Vagina (tissue), 2 donors: ENCODE measurements around the gene PRSS57. TPM values are rescaled to one million over a fixed set of nuclear protein-coding genes. Genes with fewer than 3 reads are reported as not detected.
"Not testable (repeated sequence)": the region's sequence is repeated elsewhere in the genome, so short reads cannot be mapped to it uniquely, and the experiment has no call there.

Experiments
- DNase-seq, 2 donors: peaks; one replicate each; pipeline ENCODE4 v3.0.0-alpha.2; 2017; ENCODE audit errors: extremely low spot score in 2 of 2
- H3K27ac ChIP-seq: fragments of 200-600 bp; sonication (generic); one replicate; pipeline ENCODE4 v1.5.1; 2019
- H3K27me3 ChIP-seq: fragments of 200-600 bp; sonication (generic); one replicate; pipeline ENCODE4 v1.5.1; 2019
- H3K36me3 ChIP-seq, 2 donors: fragments of 200-600 bp; sonication (generic); one replicate each; pipeline ENCODE4 v1.5.1; 2017 to 2019
- H3K4me1 ChIP-seq: fragments of 200-600 bp; sonication (generic); one replicate; pipeline ENCODE4 v1.5.1; 2019
- H3K4me3 ChIP-seq, 2 donors: fragments of 200-600 bp; sonication (generic); 1 replicate in 1 of 2; 2 replicates in 1 of 2; pipeline ENCODE4 v1.5.1; 2016 to 2019
- H3K9me3 ChIP-seq: fragments of 200-600 bp; sonication (generic); one replicate; pipeline ENCODE4 v1.5.1; 2019
- POLR2A ChIP-seq, 2 donors: fragments of 450-650 bp; IDR thresholded peaks; one replicate each; pipeline ENCODE4 v1.6.1; 2017; ENCODE audit warnings: antibody characterized with exemption in 2 of 2, mild to moderate bottlenecking in 2 of 2, moderate library complexity in 2 of 2
- POLR2AphosphoS5 ChIP-seq, 2 donors: sonication (generic); formaldehyde crosslinking; IDR thresholded peaks; one replicate each; pipeline ENCODE4 v1.9.0; 2017; ENCODE audit warnings: antibody characterized with exemption in 2 of 2, mild to moderate bottlenecking in 2 of 2, low read depth in 1 of 2; ENCODE audit not compliant: insufficient read depth in 1 of 2
- intact Hi-C: fragments of 100-400 bp; cut with DNase I; formaldehyde crosslinking; loops from one replicate; pipeline ENCODE4 v1.15.1; 2023
- total RNA-seq: library from RNA; depleted of rRNA; stranded (reverse); fragments of >200 nt; gene quantifications from one replicate; pipeline ENCODE4 v1.2.3, GENCODE V29; 2016
- TF ChIP-seq, protein P1 (sequence below), 3 experiments: fragments of 450-650 bp in 2 of 3; fragments of 200-600 bp in 1 of 3; sonication (generic) in 1 of 3; IDR thresholded peaks; one replicate each; pipeline ENCODE4 v1.5.1; 2017 to 2019; ENCODE audit warnings: antibody characterized with exemption in 3 of 3, mild to moderate bottlenecking in 2 of 3, moderate library complexity in 2 of 3

PRSS57 gene
- total RNA-seq, 1 donor from 2014 or later: not detected

DNA sequence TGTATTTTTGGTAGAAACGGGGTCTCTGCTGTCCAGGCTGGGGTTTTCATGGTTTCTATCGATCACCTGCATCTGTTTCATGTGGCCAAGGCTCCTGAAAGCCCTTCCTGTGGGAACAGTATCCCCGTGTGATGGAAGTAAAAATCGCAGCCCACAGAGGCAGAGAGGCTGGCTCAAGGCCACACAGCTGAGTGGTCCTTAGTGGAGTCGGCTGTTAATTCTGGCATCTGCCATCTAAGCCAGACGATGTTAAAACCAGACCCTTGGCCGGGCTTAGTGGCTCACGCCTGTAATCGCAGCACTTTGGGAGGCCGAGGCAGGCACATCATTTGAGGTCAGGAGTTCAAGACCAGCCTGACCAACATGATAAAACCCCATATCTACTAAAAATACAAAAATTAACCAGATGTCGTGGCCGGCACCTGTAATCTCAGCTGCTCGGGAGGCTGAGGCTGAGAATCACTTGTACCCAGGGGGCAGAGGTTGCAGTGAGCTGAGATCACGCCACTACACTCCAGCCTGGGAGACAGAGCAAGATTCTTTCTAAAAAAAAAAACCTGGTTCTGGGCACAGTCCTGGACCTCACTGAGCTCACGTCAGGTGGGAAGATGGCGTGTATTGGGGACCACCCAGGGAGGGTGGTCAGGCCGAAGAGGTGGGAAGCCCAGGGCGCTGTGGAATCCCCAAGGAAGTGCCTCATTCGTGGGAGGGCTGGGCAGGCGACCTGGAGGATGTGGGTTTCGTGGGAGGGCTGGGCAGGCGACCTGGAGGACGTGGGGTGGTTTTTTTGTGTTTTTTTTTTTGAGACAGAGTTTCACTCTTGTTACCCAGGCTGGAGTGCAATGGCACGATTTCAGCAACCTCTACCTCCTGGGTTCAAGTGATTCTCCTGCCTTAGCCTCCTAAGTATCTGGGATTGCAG is 37.2 kb upstream of the PRSS57 start:
- no peak for DNase-seq
- no peaks in the 10 kb centered on the region for H3K36me3 ChIP-seq
- intact Hi-C loops: loop anchor here (5.0 kb wide), 1 partner anchor 65 kb away; no protein-coding TSS in a partner anchor

DNA sequence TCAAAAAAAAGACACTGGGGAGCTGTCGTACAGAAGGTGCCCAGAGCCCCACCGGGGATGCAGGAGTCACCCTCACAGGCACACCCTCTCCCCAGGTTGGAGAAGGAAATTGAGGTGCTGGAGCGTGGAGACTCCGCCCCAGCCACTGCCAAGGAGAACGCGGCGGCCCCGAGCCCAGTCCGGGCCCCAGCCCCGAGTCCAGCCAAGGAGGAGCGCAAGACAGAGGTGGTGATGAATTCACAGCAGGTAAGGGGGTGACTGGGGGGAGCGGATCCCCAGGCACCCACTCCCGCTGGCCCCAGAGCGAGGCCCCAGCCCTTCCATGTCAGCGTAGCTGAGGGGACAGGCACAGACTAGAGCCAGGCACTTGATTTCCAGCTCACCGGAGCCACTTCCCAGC is 35.7 kb upstream of the PRSS57 start:
- Histone ChIP-seq H3K27ac (no peak overlapping the region), H3K36me3 (no peaks in the 10 kb centered on the region), H3K9me3 (no peaks in the 10 kb centered on the region), H3K4me1 (no peaks in the 10 kb centered on the region), H3K27me3 (no peaks in the 10 kb centered on the region), H3K4me3 (no peak overlapping the region)
- intact Hi-C loops: loop anchor here (5.0 kb wide), 1 partner anchor 64 kb away; no protein-coding TSS in a partner anchor
- DNase-seq: no peak
- TF ChIP-seq POLR2A (IDR thresholded peaks at IDR 0.05): no peak
- TF ChIP-seq, protein P1, sequence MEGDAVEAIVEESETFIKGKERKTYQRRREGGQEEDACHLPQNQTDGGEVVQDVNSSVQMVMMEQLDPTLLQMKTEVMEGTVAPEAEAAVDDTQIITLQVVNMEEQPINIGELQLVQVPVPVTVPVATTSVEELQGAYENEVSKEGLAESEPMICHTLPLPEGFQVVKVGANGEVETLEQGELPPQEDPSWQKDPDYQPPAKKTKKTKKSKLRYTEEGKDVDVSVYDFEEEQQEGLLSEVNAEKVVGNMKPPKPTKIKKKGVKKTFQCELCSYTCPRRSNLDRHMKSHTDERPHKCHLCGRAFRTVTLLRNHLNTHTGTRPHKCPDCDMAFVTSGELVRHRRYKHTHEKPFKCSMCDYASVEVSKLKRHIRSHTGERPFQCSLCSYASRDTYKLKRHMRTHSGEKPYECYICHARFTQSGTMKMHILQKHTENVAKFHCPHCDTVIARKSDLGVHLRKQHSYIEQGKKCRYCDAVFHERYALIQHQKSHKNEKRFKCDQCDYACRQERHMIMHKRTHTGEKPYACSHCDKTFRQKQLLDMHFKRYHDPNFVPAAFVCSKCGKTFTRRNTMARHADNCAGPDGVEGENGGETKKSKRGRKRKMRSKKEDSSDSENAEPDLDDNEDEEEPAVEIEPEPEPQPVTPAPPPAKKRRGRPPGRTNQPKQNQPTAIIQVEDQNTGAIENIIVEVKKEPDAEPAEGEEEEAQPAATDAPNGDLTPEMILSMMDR (IDR thresholded peaks at IDR 0.05): no peak
- TF ChIP-seq POLR2AphosphoS5 (IDR thresholded peaks at IDR 0.05; ENCODE audit: insufficient read depth in 1 of 2, low read depth in 1 of 2): no peak

More for the DNA sequence above, 37.2 kb upstream of the PRSS57 start:
- Histone ChIP-seq H3K9me3 (no peaks in the 10 kb centered on the region), H3K4me1 (no peaks in the 10 kb centered on the region), H3K27ac (no peak overlapping the region), H3K4me3 (no peak overlapping the region), H3K27me3 (no peaks in the 10 kb centered on the region)
- TF ChIP-seq POLR2A (IDR thresholded peaks at IDR 0.05): no peak

DNA sequence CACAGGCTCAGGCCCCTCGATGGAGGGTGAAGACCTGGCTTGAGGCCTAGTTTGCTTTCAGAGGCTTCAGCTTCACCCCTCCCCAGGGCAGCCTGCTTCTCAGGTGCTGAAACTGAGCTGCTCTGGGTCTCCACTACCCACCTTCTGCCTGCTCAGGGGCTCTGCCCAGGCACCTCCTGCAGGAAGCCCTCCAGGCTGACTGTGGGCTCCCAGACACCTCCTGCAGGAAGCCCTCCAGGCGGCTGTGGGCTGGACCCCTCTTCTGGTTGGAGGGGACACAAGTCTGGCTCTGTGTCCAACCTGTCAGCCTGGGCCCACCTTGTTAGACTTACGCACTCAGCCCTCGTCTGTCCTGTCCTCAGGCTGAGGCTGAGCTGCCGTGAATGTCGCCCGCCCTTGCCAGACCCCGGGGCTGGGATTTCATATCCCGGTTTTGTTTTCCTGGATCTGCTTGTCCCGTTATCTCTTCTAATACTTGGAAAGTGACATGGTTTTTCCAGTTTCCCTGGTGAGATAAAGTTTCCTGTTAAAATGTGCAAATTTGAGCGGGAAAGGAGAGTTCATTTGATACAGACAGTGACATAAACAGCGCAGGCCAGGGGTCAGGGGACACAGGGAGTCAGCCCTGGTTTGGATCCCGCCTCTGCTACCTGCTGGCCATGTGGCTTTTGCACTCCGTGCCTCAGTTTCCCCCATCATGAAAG is 34.9 kb upstream of the PRSS57 start:
- TF ChIP-seq POLR2A (IDR thresholded peaks at IDR 0.05) (no peak), POLR2AphosphoS5 (IDR thresholded peaks at IDR 0.05; ENCODE audit: insufficient read depth in 1 of 2, low read depth in 1 of 2) (no peak)
- TF ChIP-seq, protein P1 (IDR thresholded peaks at IDR 0.05): no peak
- Histone ChIP-seq H3K9me3 (no peaks in the 10 kb centered on the region), H3K4me1 (no peaks in the 10 kb centered on the region), H3K27me3 (no peaks in the 10 kb centered on the region), H3K4me3 (no peak overlapping the region), H3K36me3 (no peaks in the 10 kb centered on the region), H3K27ac (no peak overlapping the region)
- intact Hi-C loops: loop anchor here (5.0 kb wide), 1 partner anchor 63 kb away; no protein-coding TSS in a partner anchor
- no peak for DNase-seq

DNA sequence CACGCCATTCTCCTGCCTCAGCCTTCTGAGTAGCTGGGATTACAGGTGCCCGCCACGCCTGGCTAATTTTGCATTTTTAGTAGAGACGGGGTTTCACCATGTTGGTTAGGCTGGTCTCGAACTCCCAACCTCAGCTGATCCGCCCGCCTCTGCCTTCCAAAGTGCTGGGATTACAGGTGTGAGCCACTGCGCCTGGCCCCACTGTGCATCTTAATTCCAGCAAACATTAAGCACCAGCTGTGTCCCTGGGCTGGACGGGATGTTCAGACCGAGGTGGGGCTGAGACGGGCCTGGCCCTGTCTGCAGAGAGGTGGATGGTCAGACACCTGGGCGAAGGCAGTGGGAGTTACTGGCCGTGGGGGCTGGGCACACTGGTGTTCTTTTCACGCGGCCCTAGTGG is 34.3 kb upstream of the PRSS57 start:
- H3K9me3 ChIP-seq, H3K36me3 ChIP-seq, H3K4me1 ChIP-seq, H3K27ac ChIP-seq, DNase-seq, H3K4me3 ChIP-seq, H3K27me3 ChIP-seq, intact Hi-C loops: not testable (repeated sequence)

DNA sequence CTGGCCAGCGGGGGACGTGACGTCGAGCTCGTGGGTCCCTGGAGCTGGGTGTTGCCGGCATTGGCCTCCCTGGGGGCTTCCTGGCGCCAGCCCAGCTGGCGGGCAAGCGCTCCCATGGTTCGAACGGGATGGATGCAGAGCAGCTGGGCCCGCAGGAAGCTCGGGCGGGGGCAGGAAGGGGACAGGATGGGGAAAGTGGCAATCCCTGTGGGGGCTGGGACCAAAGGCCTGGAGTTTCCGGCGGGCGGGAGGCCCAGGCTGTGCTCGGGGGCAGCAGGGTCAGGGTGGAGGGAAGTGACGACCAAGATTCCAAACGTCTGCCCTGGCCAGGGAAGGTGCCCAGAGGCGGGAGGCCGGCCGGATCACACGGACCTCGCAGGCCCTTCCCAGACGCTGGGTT is 32.8 kb upstream of the PRSS57 start:
- intact Hi-C loops: no loop called here

More for the DNA sequence above, 32.8 kb upstream of the PRSS57 start:
- Histone ChIP-seq H3K27me3 (no peaks in the 10 kb centered on the region), H3K9me3 (no peaks in the 10 kb centered on the region), H3K36me3 (no peaks in the 10 kb centered on the region), H3K4me1 (peaks cover 4% of the 10 kb centered on the region), H3K4me3 (no peak overlapping the region), H3K27ac (peak overlapping the region; percentile 45)
- no peak for DNase-seq
- TF ChIP-seq, protein P1 (IDR thresholded peaks at IDR 0.05): no peak
- TF ChIP-seq POLR2AphosphoS5 (IDR thresholded peaks at IDR 0.05; ENCODE audit: insufficient read depth in 1 of 2, low read depth in 1 of 2) (peak; percentile 9 to 60), POLR2A (IDR thresholded peaks at IDR 0.05) (no peak)
